Breast epithelium (tissue), 3 donors: ENCODE data around the gene HSD17B3.

Experiments used
- CTCF ChIP-seq, 3 donors: fragments of 450-650 bp; IDR thresholded peaks; one replicate each; pipeline ENCODE4 v1.5.1; 2016 to 2017; ENCODE audit warnings: antibody characterized with exemption in 3 of 3, mild to moderate bottlenecking in 3 of 3, moderate library complexity in 3 of 3
- POLR2AphosphoS5 ChIP-seq, 3 donors: sonication (generic); formaldehyde crosslinking; IDR thresholded peaks; one replicate each; pipeline ENCODE4 v1.6.1; 2017; ENCODE audit warnings: antibody characterized with exemption in 3 of 3

- TF ChIP-seq POLR2AphosphoS5 (IDR thresholded peaks at IDR 0.05), result no peak
- TF ChIP-seq CTCF (IDR thresholded peaks at IDR 0.05), result no peak
Observed at GRCh38 chr9:96350866-96351265, 48.9 kb upstream of the HSD17B3 start.
